Stimulated activated naive B cell treated with anti-CD40 and anti-IgM and Interleukin-4, amounts not matched to agents 10 μg/mL and 1 μg/mL and 100 μg/mL, for 72 hours (primary cell): ENCODE results near the gene COX11.

Experiments used
- ATAC-seq, 2 donors: fragments of 150-1000 bp; cut with Tn5 transposase; replicated peaks; 2 replicates each; pipeline ENCODE4 v1.10.0; 2021; ENCODE audit warnings: moderate library complexity in 1 of 2
- DNase-seq: peaks from one replicate; pipeline ENCODE4 v3.0.0; 2021
- H3K27ac Mint-ChIP-seq: one replicate; pipeline ENCODE4 v1.8.0; 2022; ENCODE audit warnings: mild to moderate bottlenecking, mixed read lengths
- H3K27me3 Mint-ChIP-seq, 2 donors: one replicate each; pipeline ENCODE4 v1.8.0; 2022; ENCODE audit warnings: mixed read lengths in 2 of 2
- H3K36me3 Mint-ChIP-seq, 2 donors: one replicate each; pipeline ENCODE4 v1.8.0; 2022; ENCODE audit warnings: mixed read lengths in 2 of 2, mild to moderate bottlenecking in 1 of 2
- H3K4me1 Mint-ChIP-seq, 2 donors: one replicate each; pipeline ENCODE4 v1.8.0; 2022; ENCODE audit warnings: mixed read lengths in 2 of 2, mild to moderate bottlenecking in 1 of 2
- H3K4me3 Mint-ChIP-seq, 2 donors: one replicate each; pipeline ENCODE4 v1.8.0; 2022; ENCODE audit warnings: mild to moderate bottlenecking in 2 of 2, mixed read lengths in 2 of 2, moderate library complexity in 1 of 2
- H3K9me3 Mint-ChIP-seq, 2 donors: one replicate each; pipeline ENCODE4 v1.8.0; 2022; ENCODE audit warnings: mixed read lengths in 2 of 2, mild to moderate bottlenecking in 1 of 2

Gene COX11, protein sequence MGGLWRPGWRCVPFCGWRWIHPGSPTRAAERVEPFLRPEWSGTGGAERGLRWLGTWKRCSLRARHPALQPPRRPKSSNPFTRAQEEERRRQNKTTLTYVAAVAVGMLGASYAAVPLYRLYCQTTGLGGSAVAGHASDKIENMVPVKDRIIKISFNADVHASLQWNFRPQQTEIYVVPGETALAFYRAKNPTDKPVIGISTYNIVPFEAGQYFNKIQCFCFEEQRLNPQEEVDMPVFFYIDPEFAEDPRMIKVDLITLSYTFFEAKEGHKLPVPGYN

GRCh38 chr17:54968262-54968987, at the start of gene COX11, which contains the start of gene STXBP4:
COX11 (minus strand) TSS chr17:54968654; CDS start chr17:54968646, 8 bp downstream.
STXBP4 (plus strand) TSS chr17:54968765; CDS start chr17:54986220, 17,455 bp downstream.
- Mint-ChIP-seq H3K4me3 (no peak within 1 kb of the TSS), H3K27me3 (no peaks in the 10 kb centered on the region), H3K36me3 (no peaks in the 10 kb centered on the region), H3K4me1 (peaks cover 6 to 16% of the 10 kb centered on the region in 2 donors), H3K27ac (no peak within 1 kb of the TSS), H3K9me3 (no peaks in the 10 kb centered on the region)
- DNase-seq (peak; percentile 95), ATAC-seq (peak; percentile 95)

- no peaks in the 10 kb centered on the region for H3K4me1 Mint-ChIP-seq
- DNase-seq = no peak
- H3K9me3 Mint-ChIP-seq = no peaks in the 10 kb centered on the region
- H3K27me3 Mint-ChIP-seq = no peaks in the 10 kb centered on the region
- no peak overlapping the region for H3K4me3 Mint-ChIP-seq
- ATAC-seq = no peak
- H3K36me3 Mint-ChIP-seq = peaks cover 0 to 7% of the 10 kb centered on the region in 2 donors
- H3K27ac Mint-ChIP-seq = no peak overlapping the region
Observed at GRCh38 chr17:55005520-55005919, 37.1 kb upstream of the COX11 start.

GRCh38 chr17:55004484-55004883, 36.0 kb upstream of the COX11 start:
- H3K36me3 Mint-ChIP-seq = peaks cover 0 to 7% of the 10 kb centered on the region in 2 donors
- H3K27ac Mint-ChIP-seq = no peak overlapping the region
- DNase-seq (no peak), ATAC-seq (no peak)
- H3K27me3 Mint-ChIP-seq = no peaks in the 10 kb centered on the region
- no peaks in the 10 kb centered on the region for H3K9me3 Mint-ChIP-seq
- H3K4me3 Mint-ChIP-seq = no peak overlapping the region
- no peaks in the 10 kb centered on the region for H3K4me1 Mint-ChIP-seq

- no peaks in the 10 kb centered on the region for H3K4me1 Mint-ChIP-seq
- H3K4me3 Mint-ChIP-seq = no peak overlapping the region
- ATAC-seq (no peak), DNase-seq (no peak)
- no peaks in the 10 kb centered on the region for H3K9me3 Mint-ChIP-seq
- H3K27ac Mint-ChIP-seq = no peak overlapping the region
- peaks cover 0 to 3% of the 10 kb centered on the region in 2 donors for H3K36me3 Mint-ChIP-seq
- no peaks in the 10 kb centered on the region for H3K27me3 Mint-ChIP-seq
Observed at GRCh38 chr17:55002458-55002857, 34.0 kb upstream of the COX11 start.

GRCh38 chr17:54996441-54996840, 28.0 kb upstream of the COX11 start:
- H3K27ac Mint-ChIP-seq = no peak overlapping the region
- H3K27me3 Mint-ChIP-seq = no peaks in the 10 kb centered on the region
- H3K36me3 Mint-ChIP-seq = peaks cover 0 to 8% of the 10 kb centered on the region in 2 donors
- no peaks in the 10 kb centered on the region for H3K4me1 Mint-ChIP-seq
- no peak overlapping the region for H3K4me3 Mint-ChIP-seq
- H3K9me3 Mint-ChIP-seq = no peaks in the 10 kb centered on the region
- no peak for ATAC-seq
- no peak for DNase-seq

DNA sequence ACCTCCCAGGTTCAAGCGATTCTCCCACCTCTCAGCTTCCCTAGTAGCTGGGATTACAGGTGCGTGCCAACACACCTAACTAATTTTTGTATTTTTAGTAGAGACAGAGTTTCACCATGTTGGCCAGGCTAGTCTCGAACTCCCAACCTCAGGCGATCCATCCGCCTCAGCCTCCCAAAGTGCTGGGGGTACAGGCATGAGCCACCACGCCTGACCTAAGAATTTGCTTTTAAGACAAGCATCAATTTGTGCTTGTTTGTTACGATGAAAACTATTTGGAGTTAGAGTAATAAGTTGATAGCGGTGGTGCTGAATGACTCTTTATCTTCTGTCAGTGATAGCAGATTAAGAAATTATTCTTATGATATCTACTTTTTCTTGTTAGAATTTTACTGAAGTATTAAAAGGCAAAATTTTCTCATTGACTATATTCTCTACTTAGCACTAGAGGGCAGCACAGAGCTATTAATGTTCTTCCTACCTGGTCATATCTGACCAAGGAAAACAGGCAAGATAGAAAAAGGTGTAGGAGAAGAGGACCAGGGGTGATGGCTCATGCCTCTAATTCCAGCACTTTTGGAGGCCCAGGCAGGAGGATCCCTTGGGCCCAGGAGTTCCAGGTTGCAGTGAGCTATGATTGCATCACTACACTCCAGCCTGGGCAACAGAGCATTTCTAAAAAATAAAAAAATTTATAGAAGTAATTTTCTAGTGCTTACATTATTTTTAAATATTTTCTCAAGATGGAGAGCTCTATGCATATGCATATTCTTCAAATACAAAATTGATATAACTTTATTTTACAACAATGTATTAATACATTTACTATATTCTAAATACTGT, 24.6 kb upstream of the COX11 start:
- ATAC-seq (peak; percentile 60 to 68), DNase-seq (no peak)
- peaks cover 0 to 8% of the 10 kb centered on the region in 2 donors for H3K36me3 Mint-ChIP-seq
- no peaks in the 10 kb centered on the region for H3K9me3 Mint-ChIP-seq
- H3K4me1 Mint-ChIP-seq = no peaks in the 10 kb centered on the region
- no peak overlapping the region for H3K27ac Mint-ChIP-seq
- H3K27me3 Mint-ChIP-seq = no peaks in the 10 kb centered on the region
- H3K4me3 Mint-ChIP-seq = no peak overlapping the region

DNA sequence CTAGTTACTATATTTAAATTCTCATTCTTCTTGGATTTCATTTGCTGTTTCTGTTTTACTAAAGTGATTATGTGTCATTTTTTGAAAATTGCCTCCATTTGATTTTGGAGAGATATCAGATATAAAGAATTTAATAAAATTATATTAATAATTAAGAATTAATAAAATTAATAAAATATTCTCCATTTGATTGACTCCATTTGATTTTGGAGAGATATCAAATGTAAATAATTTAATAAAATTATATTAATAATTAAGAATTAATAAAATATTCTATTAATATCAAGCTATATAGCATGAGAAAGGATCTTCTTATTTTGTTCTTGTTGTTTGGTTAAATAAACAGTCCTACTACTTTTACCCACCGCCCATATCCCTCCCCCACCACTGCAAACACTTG, 23.1 kb upstream of the COX11 start:
- H3K36me3 Mint-ChIP-seq = peaks cover 0 to 8% of the 10 kb centered on the region in 2 donors
- ATAC-seq (no peak), DNase-seq (no peak)
- no peak overlapping the region for H3K27ac Mint-ChIP-seq
- no peaks in the 10 kb centered on the region for H3K9me3 Mint-ChIP-seq
- no peaks in the 10 kb centered on the region for H3K27me3 Mint-ChIP-seq
- H3K4me1 Mint-ChIP-seq = no peaks in the 10 kb centered on the region
- H3K4me3 Mint-ChIP-seq = no peak overlapping the region

- H3K9me3 Mint-ChIP-seq = no peaks in the 10 kb centered on the region
- DNase-seq = no peak
- no peaks in the 10 kb centered on the region for H3K4me1 Mint-ChIP-seq
- no peak for ATAC-seq
- no peaks in the 10 kb centered on the region for H3K27me3 Mint-ChIP-seq
- peaks cover 2 to 8% of the 10 kb centered on the region in 2 donors for H3K36me3 Mint-ChIP-seq
- no peak overlapping the region for H3K4me3 Mint-ChIP-seq
- H3K27ac Mint-ChIP-seq = no peak overlapping the region
Observed at GRCh38 chr17:54990118-54990517, 21.7 kb upstream of the COX11 start.

GRCh38 chr17:54985476-54985875, 17.0 kb upstream of the COX11 start:
- H3K36me3 Mint-ChIP-seq = peaks cover 2 to 4% of the 10 kb centered on the region in 2 donors
- ATAC-seq (no peak), DNase-seq (no peak)
- no peaks in the 10 kb centered on the region for H3K9me3 Mint-ChIP-seq
- H3K4me1 Mint-ChIP-seq = no peaks in the 10 kb centered on the region
- no peaks in the 10 kb centered on the region for H3K27me3 Mint-ChIP-seq
- no peak overlapping the region for H3K27ac Mint-ChIP-seq
- H3K4me3 Mint-ChIP-seq = no peak overlapping the region

- ATAC-seq = peak; percentile 82 to 84
- peaks cover 2 to 12% of the 10 kb centered on the region in 2 donors for H3K36me3 Mint-ChIP-seq
- no peaks in the 10 kb centered on the region for H3K9me3 Mint-ChIP-seq
- H3K4me3 Mint-ChIP-seq = no peak overlapping the region
- no peaks in the 10 kb centered on the region for H3K4me1 Mint-ChIP-seq
- no peaks in the 10 kb centered on the region for H3K27me3 Mint-ChIP-seq
- no peak for DNase-seq
- H3K27ac Mint-ChIP-seq = no peak overlapping the region
Observed at GRCh38 chr17:54983260-54983659, 14.8 kb upstream of the COX11 start.

GRCh38 chr17:54982399-54982798, 13.9 kb upstream of the COX11 start:
- Mint-ChIP-seq H3K36me3 (peaks cover 2 to 12% of the 10 kb centered on the region in 2 donors), H3K9me3 (no peaks in the 10 kb centered on the region), H3K4me3 (no peak overlapping the region), H3K27ac (no peak overlapping the region), H3K4me1 (peaks cover 0 to 6% of the 10 kb centered on the region in 2 donors), H3K27me3 (no peaks in the 10 kb centered on the region)
- ATAC-seq (no peak), DNase-seq (no peak)

DNA sequence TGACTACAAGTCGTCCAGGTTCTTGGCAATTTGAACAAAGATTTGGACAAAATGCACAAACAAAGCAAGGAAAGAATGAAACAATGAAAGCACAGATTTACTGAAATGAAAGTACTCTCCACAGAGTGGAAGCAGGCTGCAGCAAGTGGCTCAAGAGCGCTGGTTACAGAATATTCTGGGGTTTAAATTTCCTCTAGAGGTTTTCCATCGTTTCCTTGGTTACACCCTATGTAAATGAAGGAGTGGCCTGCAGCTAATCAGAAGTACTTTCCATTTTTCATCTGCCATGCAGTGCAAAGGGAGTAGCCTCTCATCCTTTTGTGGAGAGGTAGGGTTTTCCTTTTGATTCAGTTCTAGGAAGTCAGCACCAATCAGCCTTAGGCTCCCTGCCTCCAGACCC, 11.9 kb upstream of the COX11 start:
- DNase-seq = no peak
- Mint-ChIP-seq H3K27me3 (no peaks in the 10 kb centered on the region), H3K36me3 (peaks cover 0 to 12% of the 10 kb centered on the region in 2 donors), H3K4me3 (no peak overlapping the region), H3K27ac (no peak overlapping the region), H3K4me1 (peaks cover 3 to 11% of the 10 kb centered on the region in 2 donors), H3K9me3 (no peaks in the 10 kb centered on the region)
- ATAC-seq = no peak

- no peaks in the 10 kb centered on the region for H3K27me3 Mint-ChIP-seq
- H3K36me3 Mint-ChIP-seq = peaks cover 0 to 12% of the 10 kb centered on the region in 2 donors
- no peaks in the 10 kb centered on the region for H3K9me3 Mint-ChIP-seq
- H3K4me1 Mint-ChIP-seq = peaks cover 3 to 11% of the 10 kb centered on the region in 2 donors
- DNase-seq (no peak), ATAC-seq (no peak)
- H3K27ac Mint-ChIP-seq = no peak overlapping the region
- H3K4me3 Mint-ChIP-seq = no peak overlapping the region
Observed at GRCh38 chr17:54979657-54980056, 11.2 kb upstream of the COX11 start.

- Mint-ChIP-seq H3K36me3 (peaks cover 0 to 12% of the 10 kb centered on the region in 2 donors), H3K4me1 (peaks cover 3 to 11% of the 10 kb centered on the region in 2 donors), H3K4me3 (no peak overlapping the region), H3K27ac (no peak overlapping the region), H3K27me3 (no peaks in the 10 kb centered on the region), H3K9me3 (no peaks in the 10 kb centered on the region)
- DNase-seq = no peak
- peak in 1 of 2 donors; percentile 53 for ATAC-seq
Observed at GRCh38 chr17:54977744-54978143, 9.3 kb upstream of the COX11 start.
